GM11168 (cell line): ENCODE measurements around the gene LRRC40.

Experiments
- in situ Hi-C: fragments of 300-500 bp; cut with MboI; formaldehyde crosslinking; loops from one replicate; pipeline ENCODE4 v1.12.0; 2022; ENCODE audit warnings: low sequenced_read_pairs; ENCODE audit not compliant: unreplicated experiment

LRRC40 gene

DNA sequence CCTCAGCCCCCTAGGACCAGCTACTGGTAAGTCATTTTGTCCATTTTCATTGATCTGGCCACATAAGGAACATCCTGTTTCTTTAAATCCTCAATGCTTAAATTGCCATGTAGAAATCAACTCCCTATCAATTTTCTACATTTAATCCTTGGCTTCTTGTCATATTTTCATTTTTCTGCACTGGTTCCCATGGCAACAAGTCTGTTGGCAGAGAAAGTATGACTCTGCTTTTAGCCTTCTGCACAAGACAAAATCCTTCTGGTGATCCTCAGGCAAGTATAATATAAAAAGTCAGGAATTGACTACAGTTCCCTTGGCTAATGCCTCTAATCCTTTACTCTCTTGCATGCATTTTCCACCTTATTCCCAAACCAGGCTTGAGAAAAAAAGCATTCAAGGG is 65.0 kb downstream of the LRRC40 start:
- in situ Hi-C loops = no loop called here

- in situ Hi-C loops = loop anchor here (10.0 kb wide), 1 partner anchor 351 kb away; no protein-coding TSS in a partner anchor
Measured at GRCh38 chr1:70134148-70134547, 71.2 kb downstream of the LRRC40 start.

DNA sequence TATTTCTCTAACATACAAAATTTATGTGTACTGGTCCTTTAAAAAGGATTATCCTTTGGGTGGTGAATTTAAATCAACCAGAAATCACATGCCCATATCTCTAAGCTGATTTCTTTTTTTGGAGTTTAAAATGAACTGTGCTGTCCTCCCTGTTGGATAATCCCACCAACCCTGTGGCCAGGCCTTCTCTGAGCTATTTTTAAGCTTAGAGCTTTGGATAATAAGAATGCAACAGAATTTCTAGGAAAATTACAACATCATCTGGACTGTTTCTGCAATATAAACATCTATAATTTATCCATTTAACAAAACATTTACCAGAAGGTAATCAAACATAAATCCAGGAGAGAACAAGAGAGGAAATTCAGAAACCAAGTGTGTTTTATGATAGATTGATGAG is 88.3 kb downstream of the LRRC40 start:
- in situ Hi-C loops = no loop called here

DNA sequence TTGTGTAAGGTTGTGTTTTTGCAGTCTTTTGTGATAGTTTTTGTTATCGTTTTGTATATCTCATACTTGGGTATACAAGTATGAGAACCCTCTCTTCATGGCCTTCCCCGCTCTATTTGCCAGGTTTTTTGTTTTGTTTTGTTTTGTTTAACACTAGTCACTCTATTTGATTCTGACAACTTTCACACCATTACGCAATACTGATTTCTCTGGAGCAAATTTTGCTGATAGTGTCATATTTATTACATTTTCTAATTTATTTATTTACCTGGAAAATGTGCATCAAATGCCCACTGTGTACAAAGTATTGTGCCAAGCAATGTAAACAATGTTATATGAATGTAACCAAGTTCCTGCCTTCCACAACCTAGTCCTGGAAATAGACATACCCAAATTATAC is 90.1 kb downstream of the LRRC40 start:
- in situ Hi-C loops = no loop called here

DNA sequence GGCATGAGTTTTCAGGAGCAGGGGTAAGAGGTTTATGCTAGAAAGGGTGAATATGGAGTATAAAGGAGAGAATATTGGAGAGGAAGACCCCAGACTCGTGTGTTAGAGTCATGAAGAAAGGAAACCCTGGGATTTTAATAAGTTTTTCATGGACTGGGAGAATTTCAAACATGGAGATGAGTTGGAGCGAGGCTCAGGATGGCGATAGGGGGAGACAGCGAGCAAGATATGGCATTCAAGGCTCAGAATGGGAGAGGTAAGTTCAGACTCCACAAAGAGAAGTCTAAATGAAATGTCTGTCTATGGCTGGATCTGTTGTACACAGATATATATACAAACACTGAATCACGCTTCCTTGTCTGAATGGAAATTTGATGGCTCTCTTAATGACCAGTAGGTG is 92.5 kb downstream of the LRRC40 start:
- in situ Hi-C loops = no loop called here

- in situ Hi-C loops = no loop called here
Measured at GRCh38 chr1:70109241-70109640, 96.1 kb downstream of the LRRC40 start.

DNA sequence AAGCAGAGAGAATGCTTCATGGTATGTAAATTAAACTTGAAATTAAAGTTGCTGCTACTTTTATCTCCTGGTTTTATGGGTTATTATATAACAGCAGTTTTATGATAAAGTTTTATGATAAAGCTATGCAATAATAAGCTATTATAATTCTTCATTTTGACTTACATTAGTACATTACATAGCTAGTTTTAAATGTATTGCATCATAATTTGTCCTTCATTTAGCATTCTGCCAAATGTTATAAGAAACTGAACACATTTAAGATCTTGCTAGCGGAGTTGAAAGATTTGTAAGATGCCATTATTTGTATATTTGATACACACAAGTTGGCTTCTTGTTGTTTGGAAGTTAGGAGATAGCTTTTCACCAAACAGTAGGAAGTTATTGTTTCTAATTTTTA is 101.6 kb downstream of the LRRC40 start:
- in situ Hi-C loops = no loop called here

- in situ Hi-C loops = no loop called here
Measured at GRCh38 chr1:70101774-70102173, 103.6 kb downstream of the LRRC40 start.

DNA sequence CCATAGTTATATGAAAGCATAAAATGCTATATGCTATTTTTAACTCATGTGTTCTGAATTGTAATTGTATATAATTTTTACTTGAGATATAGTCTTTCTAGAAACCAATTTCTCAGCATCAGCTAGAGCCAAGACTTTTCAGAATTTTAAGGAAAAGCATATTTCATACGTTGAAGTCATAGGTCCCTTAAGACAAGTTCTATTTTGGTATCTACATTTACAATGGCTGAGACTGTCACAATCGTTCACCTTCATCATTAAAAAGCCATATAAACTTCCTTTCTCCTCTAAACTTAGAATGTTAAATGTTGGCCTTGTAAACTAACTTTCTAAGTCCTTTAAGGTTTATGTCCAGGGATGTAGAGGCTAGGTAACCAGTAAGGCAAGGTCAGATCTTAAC is 104.1 kb downstream of the LRRC40 start:
- in situ Hi-C loops = no loop called here
